HUES6 (cell line): Measurements from ENCODE around the gene PTCD1.

Experiments used
- H3K27ac ChIP-seq: 2 replicates; pipeline ENCODE4 v1.7.0; 2013; ENCODE audit warnings: low read depth, mild to moderate bottlenecking, low read length, inconsistent platforms
- H3K27me3 ChIP-seq: 2 replicates; pipeline ENCODE4 v1.6.1; 2013; ENCODE audit warnings: low read length; ENCODE audit not compliant: control insufficient read depth, insufficient read depth
- H3K36me3 ChIP-seq: 2 replicates; pipeline ENCODE4 v1.6.1; 2013; ENCODE audit warnings: low read length; ENCODE audit not compliant: control insufficient read depth, insufficient read depth
- H3K4me1 ChIP-seq: 2 replicates; pipeline ENCODE4 v1.6.1; 2013; ENCODE audit warnings: low read length; ENCODE audit not compliant: control insufficient read depth, insufficient read depth
- H3K4me3 ChIP-seq: 2 replicates; pipeline ENCODE4 v1.5.1; 2013; ENCODE audit warnings: low read depth, low read length
- H3K9ac ChIP-seq: one replicate; pipeline ENCODE4 v1.6.1; 2013; ENCODE audit warnings: mild to moderate bottlenecking, low read length
- H3K9me3 ChIP-seq: 2 replicates; pipeline ENCODE4 v1.6.1; 2013; ENCODE audit warnings: low read depth, low read length; ENCODE audit not compliant: control insufficient read depth, insufficient read depth

PTCD1 gene

DNA sequence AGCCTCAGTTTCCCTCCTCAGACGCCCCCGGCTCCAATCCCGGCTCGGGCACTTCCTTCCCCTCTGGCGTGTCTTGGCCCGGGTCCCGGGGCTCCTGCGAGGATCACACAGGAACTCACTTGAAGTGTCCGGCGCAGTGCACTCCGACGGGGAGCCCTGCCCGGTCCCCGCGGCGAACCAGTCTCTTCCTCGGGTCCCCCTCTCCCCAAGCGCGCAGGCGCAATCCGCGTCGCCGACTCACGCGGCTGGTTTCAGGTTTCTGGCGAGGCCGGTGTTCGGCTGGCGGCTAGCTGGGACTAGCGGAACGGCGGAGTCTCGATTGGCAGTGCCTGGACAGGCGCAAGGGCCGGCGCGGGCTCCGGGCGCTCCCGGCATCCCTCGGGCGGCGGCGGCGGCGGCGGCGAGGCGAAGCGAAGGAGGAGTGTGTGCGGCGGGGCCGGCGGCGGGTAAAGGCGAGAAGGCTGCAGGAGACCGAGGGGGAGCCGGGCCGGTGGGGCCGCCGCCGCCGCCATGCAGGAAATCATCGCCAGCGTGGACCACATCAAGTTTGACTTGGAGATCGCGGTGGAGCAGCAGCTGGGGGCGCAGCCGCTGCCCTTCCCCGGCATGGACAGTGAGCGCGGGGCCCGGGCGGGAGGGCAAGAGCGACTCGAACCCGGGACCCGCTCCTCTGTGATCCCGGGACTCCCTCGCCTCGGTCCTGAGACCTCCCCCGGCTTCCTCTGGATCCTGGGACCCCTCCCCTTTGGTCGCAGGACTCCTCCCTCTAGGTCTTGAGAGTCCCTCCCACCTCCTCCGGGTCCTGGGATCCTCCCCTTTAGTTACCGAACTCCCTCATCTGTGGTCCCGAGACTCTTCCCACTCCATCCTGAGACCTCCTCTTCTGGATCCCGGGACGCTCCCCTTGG, at the start of gene PTCD1, which contains the start of gene CPSF4:
Gene PTCD1, minus strand, starts transcription at position 226 of the 908 bp plus-strand sequence. CDS start 3,556 bp downstream, outside the sequence.
Gene CPSF4, plus strand, starts transcription at position 371 of the 908 bp plus-strand sequence. Its CDS starts 140 bp downstream, at position 511.
- Histone ChIP-seq H3K27ac (peak within 1 kb of the TSS; percentile 94), H3K9ac (peak within 1 kb of the TSS; percentile 91), H3K4me3 (peak within 1 kb of the TSS; percentile 93), H3K9me3 (no peaks in the 10 kb centered on the region), H3K27me3 (no peaks in the 10 kb centered on the region), H3K4me1 (peaks cover 18% of the 10 kb centered on the region), H3K36me3 (peaks cover 37% of the 10 kb centered on the region)

DNA sequence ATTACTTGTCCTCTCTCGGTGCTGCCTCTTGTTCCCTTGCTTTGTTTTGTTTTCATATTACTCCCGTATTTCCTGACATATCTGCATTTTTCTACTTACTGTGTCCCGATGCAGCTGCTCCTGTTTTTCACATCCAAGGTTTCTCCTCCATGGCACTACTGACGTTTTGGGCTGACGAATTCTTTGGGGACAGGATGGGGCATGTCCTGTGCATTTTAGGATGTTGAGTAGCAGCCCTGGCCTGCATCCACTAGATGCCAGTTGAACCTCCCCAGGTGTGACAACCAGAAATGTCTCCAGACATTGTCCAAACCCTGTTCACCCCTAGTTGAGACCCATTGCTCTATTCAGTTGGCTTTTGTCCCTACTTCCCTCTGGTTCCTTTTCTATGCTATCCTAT, 46.5 kb upstream of the PTCD1 start:
- no peak overlapping the region for H3K27ac ChIP-seq
- H3K4me3 ChIP-seq: no peak overlapping the region
- H3K36me3 ChIP-seq: peaks cover 32% of the 10 kb centered on the region
- no peaks in the 10 kb centered on the region for H3K4me1 ChIP-seq
- no peak overlapping the region for H3K9ac ChIP-seq
- H3K27me3 ChIP-seq: no peaks in the 10 kb centered on the region
- H3K9me3 ChIP-seq: no peaks in the 10 kb centered on the region

DNA sequence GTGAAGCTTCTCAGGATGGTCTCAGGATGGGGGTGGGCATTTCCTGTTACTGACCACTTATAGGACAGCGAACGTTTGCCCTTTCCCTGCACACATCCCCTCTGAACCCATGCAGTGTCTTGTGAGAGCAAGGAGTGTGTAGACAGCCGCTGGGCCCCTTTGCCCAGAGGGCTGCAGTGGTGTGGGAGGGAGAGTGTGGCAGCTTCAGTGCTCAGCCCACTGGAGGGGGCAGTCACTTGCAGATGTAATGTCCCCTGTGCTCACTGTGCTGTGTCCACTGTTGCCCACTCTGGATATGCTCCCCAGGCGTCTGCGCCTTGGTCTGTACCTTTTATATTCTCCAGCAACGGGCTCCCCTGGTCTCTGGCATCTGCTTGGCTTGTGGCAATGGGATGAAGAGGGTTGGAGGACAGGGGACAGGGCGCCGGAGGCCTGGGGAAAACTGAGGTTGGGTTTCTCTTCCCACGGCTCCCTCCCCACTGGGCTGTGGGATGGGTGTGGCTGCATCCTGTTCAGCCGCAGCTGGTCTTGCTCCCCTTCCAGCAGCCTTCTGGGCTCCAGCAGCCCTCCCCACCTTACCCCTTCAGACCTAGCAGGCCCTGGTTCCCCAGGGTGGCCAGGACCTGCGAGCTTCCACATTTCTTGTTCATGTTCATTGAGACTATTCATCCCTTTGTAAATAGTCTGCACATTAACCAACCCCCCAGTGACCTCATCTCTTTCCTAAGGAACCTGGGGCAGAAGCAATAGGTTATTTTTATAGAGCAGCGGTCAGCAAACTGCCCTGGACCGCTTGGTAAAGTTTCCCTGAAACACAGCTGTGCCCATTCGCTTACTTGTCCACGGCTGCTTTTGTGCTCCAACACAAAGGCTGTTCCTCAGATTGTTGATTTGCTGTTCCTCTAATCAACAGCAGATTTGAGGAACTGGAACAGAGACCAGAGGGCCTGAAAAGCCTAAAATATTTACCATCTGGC, 40.2 kb upstream of the PTCD1 start:
- Histone ChIP-seq H3K36me3 (peaks cover 55% of the 10 kb centered on the region), H3K4me1 (peaks cover 2% of the 10 kb centered on the region; the same call in 1 of the 2 replicates), H3K27me3 (no peaks in the 10 kb centered on the region), H3K4me3 (no peak overlapping the region), H3K27ac (no peak overlapping the region), H3K9me3 (no peaks in the 10 kb centered on the region), H3K9ac (no peak overlapping the region)

- H3K9me3 ChIP-seq: no peaks in the 10 kb centered on the region
- H3K9ac ChIP-seq: no peak overlapping the region
- peaks cover 3% of the 10 kb centered on the region; the same call in 1 of the 2 replicates for H3K4me1 ChIP-seq
- H3K27me3 ChIP-seq: no peaks in the 10 kb centered on the region
- H3K36me3 ChIP-seq: peaks cover 43% of the 10 kb centered on the region
- H3K4me3 ChIP-seq: no peak overlapping the region
- H3K27ac ChIP-seq: no peak overlapping the region
These were observed 37.5 kb upstream of the PTCD1 start for GRCh38 chr7:99476107-99476506.

DNA sequence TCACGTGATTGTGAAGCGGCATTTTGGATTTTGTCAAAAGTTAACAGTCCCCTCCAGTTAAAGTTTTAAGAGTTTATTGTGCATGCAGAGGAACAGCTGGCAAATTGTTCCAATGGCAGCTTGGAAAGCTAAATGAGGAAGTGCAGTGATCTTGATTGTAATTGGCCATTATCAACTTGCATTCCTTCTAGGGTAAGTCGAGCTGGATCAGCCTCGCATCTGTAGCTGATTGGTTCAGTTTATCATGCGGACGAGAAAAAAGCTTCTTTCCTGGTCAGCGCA, 34.7 kb upstream of the PTCD1 start:
- H3K36me3 ChIP-seq: peaks cover 19% of the 10 kb centered on the region
- H3K27me3 ChIP-seq: no peaks in the 10 kb centered on the region
- H3K27ac ChIP-seq: peak overlapping the region; percentile 95; the same call in 1 of the 2 replicates
- peak overlapping the region; percentile 69 for H3K4me3 ChIP-seq
- peak overlapping the region; percentile 61 for H3K9ac ChIP-seq
- H3K9me3 ChIP-seq: no peaks in the 10 kb centered on the region
- H3K4me1 ChIP-seq: peaks cover 7% of the 10 kb centered on the region; the same call in 1 of the 2 replicates

- H3K9ac ChIP-seq: peak within 1 kb of the TSS; percentile 91
- no peaks in the 10 kb centered on the region for H3K9me3 ChIP-seq
- H3K27me3 ChIP-seq: no peaks in the 10 kb centered on the region
- peaks cover 15% of the 10 kb centered on the region for H3K36me3 ChIP-seq
- peak within 1 kb of the TSS; percentile 95 for H3K27ac ChIP-seq
- H3K4me1 ChIP-seq: peaks cover 7% of the 10 kb centered on the region; the same call in 1 of the 2 replicates
- peak within 1 kb of the TSS; percentile 69 for H3K4me3 ChIP-seq
These were observed 34.1 kb upstream of the PTCD1 start, which contains the start of gene ZNF789 for GRCh38 chr7:99472561-99473314. TSS of gene ZNF789 (plus strand) at chr7:99472890. CDS start at chr7:99476457, 3,567 bp downstream.

- Histone ChIP-seq H3K27ac (no peak overlapping the region), H3K4me3 (peak overlapping the region; percentile 42), H3K27me3 (no peaks in the 10 kb centered on the region), H3K4me1 (peaks cover 7% of the 10 kb centered on the region; the same call in 1 of the 2 replicates), H3K9me3 (no peaks in the 10 kb centered on the region), H3K9ac (peak overlapping the region; percentile 17), H3K36me3 (no peaks in the 10 kb centered on the region)
These were observed 30.9 kb upstream of the PTCD1 start for GRCh38 chr7:99469381-99470065.

DNA sequence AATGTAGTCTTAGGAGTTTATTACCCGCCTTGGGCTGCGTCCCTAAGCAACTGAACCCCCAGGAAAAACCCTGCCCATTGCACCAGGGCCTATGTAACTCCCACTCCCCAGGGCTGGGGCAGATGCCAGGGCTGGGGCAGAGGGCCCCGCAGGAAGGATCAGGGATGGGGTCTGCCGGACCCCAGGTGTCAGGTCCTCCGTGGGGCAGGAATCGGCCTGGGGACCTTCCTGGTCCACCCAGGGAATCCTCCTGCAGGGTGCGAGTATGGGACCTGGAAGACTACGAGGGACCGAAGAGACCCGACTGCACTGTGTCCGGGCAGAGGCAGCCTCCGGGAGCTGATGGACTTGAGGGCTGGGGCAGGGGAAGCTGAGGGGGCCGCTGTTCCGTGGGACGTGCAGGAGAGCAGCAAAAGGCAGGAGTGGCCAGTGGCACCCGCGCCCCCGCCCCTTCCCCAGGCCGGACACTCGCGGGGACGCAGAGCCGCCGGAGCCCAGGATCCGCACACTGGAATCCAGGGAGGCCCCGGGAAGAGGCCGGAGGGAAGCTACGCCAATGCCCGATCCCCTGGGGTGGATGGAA, 29.8 kb upstream of the PTCD1 start:
- Histone ChIP-seq H3K27me3 (no peaks in the 10 kb centered on the region), H3K4me3 (no peak overlapping the region), H3K9ac (no peak overlapping the region), H3K27ac (no peak overlapping the region), H3K36me3 (peaks cover 6% of the 10 kb centered on the region), H3K4me1 (0 out of 2 replicates have a peak, but pooled peaks cover 4% of the 10 kb centered on the region), H3K9me3 (no peaks in the 10 kb centered on the region)

- Histone ChIP-seq H3K27ac (peak overlapping the region; percentile 93), H3K27me3 (no peaks in the 10 kb centered on the region), H3K4me1 (0 out of 2 replicates have a peak, but pooled peaks cover 4% of the 10 kb centered on the region), H3K36me3 (peaks cover 27% of the 10 kb centered on the region), H3K9me3 (no peaks in the 10 kb centered on the region), H3K4me3 (peak overlapping the region; percentile 96), H3K9ac (peak overlapping the region; percentile 97)
These were observed 26.8 kb upstream of the PTCD1 start for GRCh38 chr7:99465421-99465768.
